ENCODE measurements around the gene ACTL6B.

The ACTL6B gene

DNA sequence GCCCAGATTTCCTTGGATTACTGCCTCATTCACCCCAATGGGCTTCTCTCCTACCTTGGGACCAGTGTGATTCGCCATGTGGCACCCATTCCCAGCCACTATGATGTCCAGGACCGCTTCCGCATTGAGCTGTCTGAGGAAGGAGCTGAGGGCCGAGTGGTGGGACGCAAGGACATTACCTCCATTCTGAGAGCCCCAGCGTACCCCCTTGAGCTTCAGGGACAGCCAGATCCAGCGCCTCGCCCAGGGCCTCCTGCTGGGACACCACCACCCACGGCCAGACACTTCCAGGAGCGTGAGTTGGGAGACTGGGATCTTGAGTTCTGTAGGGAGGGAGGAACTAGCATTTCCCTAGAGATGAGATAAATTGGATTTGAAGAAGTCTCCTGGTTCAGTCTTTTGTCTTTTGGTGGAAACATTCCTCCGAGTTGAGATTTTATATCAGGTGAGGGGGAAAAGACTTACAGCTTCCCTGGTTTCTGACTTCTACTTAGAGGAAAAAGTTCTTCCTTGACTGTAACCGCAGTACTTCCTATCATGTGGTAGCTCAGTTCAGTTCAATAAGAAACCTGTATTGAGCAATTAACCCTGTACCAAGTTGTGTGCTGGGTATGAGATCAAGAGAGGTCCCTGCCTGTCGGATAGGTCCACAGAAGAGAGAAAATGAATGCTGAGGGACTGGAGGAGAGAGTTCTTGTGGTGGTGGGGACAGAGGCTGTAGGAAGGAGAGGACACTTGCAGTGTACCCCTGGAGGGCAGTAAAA is 42.7 kb downstream of the ACTL6B start:
- TF ChIP-seq POLR2AphosphoS5 (IDR thresholded peaks at IDR 0.05; ENCODE audit: borderline replicate concordance, low read depth, low read length) = no peak
- no peak for TF ChIP-seq EZH2 (IDR thresholded peaks at IDR 0.05)
- no peak for TF ChIP-seq FOXP2 (optimal IDR thresholded peaks at IDR 0.05; ENCODE audit: control extremely low read depth, extremely low read length, insufficient read depth)
- Histone ChIP-seq H3K36me3 (ENCODE audit: insufficient read depth, low read length) (no peaks in the 10 kb centered on the region), H3K9ac (ENCODE audit: insufficient read length) (peak overlapping the region; percentile 78), H3K4me3 (peak overlapping the region; percentile 94), H3K27ac (no peak overlapping the region), H3K9me3 (ENCODE audit: low read depth, low read length) (no peaks in the 10 kb centered on the region)
- DNase-seq (ENCODE audit: low read depth, low spot score) = no peak

DNA sequence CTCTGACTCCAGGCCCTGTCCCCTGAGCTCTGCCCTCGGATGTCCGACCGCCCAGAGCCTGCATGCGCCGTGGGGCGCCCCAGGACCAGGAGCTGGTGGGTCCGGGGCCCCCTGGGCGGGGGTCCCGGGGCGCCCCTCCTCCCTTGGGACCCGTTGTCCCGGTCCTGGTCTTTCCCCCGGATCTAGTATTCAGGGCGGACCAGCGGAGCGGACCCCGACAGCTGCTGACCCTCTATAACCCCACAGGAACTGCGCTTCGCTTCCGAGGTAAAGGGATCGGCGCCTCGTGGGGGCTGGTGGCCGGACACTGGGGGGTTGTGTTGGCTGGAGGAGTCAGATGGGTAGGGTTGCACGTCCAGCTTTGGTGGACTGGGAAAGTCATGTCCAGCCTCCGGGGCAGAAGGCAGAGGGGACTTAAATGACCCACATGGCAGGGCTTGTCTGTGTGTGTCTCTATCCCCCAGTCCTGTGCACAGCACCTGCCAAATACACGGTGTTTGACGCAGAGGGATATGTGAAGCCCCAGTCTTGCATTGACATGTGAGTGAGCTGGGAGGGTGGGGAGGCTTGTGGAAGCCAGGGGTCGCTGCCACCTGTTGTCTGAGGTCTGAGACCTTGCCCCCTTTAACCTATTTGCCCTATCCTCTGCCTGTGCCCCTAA is 43.4 kb downstream of the ACTL6B start:
- Histone ChIP-seq H3K27ac (no peak overlapping the region), H3K9ac (ENCODE audit: insufficient read length) (peak overlapping the region; percentile 78), H3K9me3 (ENCODE audit: low read depth, low read length) (no peaks in the 10 kb centered on the region), H3K4me3 (peak overlapping the region; percentile 94), H3K36me3 (ENCODE audit: insufficient read depth, low read length) (no peaks in the 10 kb centered on the region)
- no peak for DNase-seq (ENCODE audit: low read depth, low spot score)
- TF ChIP-seq FOXP2 (optimal IDR thresholded peaks at IDR 0.05; ENCODE audit: control extremely low read depth, extremely low read length, insufficient read depth) (no peak), EZH2 (IDR thresholded peaks at IDR 0.05) (no peak), POLR2AphosphoS5 (IDR thresholded peaks at IDR 0.05; ENCODE audit: borderline replicate concordance, low read depth, low read length) (no peak)

DNA sequence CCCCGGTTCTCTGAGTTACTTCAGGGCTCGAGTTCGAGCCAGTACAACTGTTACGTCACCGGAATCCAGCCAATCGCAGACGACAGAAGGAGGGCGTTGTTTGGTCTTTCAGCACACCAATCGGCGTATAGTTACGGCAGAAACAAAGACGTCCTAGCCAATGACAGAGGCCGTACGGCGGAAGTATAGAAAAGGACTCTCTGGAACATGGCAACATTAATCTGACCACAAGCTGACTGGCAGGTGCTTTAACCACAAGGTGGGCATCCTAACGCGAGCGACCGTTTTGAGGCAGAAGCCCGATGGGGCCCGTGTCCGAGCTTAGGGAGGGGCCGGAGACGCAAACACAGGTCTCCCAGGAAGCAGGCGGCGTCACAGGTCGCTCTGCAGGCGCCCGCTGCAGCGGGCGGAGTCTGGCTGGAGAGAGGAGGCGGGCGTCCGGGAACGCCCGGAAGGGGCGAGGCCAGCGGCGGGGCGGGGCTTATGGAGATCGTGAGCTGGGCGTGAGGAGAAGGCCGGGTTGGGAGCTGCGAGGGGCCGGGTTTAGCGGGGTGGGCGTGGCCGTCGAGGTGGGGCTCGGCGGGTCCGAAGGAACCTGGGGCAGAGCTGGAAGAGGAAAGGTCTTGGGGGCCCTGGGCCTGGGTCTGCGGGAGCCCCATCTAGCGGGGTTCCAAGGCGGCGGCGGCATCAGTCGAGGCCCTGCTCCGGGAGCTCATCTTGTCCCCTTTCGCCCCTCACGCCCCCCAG is 44.1 kb downstream of the ACTL6B start, which contains the start of gene MOSPD3:
Gene MOSPD3 (plus strand): TSS at position 558 of the 747 bp plus-strand sequence. CDS start 252 bp downstream, outside the sequence.
- peak; percentile 99 for DNase-seq (ENCODE audit: low read depth, low spot score)
- Histone ChIP-seq H3K36me3 (ENCODE audit: insufficient read depth, low read length) (no peaks in the 10 kb centered on the region), H3K9ac (ENCODE audit: insufficient read length) (peak within 1 kb of the TSS; percentile 86), H3K27ac (peak within 1 kb of the TSS; percentile 94), H3K9me3 (ENCODE audit: low read depth, low read length) (no peaks in the 10 kb centered on the region), H3K4me3 (peak within 1 kb of the TSS; percentile 94)
- TF ChIP-seq EZH2 (IDR thresholded peaks at IDR 0.05) = no peak
- TF ChIP-seq FOXP2 (optimal IDR thresholded peaks at IDR 0.05; ENCODE audit: control extremely low read depth, extremely low read length, insufficient read depth) = no peak
- no peak; the same call in 1 of the 2 replicates for TF ChIP-seq POLR2AphosphoS5 (IDR thresholded peaks at IDR 0.05; ENCODE audit: borderline replicate concordance, low read depth, low read length)

DNA sequence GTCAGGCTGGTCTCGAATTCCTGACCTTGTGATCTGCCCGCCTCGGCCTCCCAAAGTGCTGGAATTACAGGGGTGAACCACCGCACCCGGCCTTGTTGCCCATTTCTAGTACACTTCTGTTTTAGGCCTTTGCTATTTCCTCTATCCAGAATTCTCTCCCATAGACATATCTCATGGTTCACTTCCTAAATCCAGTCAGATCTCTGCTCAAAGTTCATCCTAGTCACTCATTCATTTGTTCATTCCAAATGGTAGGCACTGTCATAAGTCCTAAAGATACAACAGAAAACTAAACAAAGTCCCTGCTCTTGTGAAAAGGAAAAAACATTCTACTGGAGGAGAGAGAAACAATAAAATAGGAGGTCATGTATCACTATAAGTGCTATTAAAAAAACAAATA is 46.3 kb downstream of the ACTL6B start:
- H3K9ac ChIP-seq (ENCODE audit: insufficient read length) = no peak overlapping the region
- H3K36me3 ChIP-seq (ENCODE audit: insufficient read depth, low read length) = no peaks in the 10 kb centered on the region
- no peak overlapping the region for H3K4me3 ChIP-seq
- no peak for DNase-seq (ENCODE audit: low read depth, low spot score)
- H3K9me3 ChIP-seq (ENCODE audit: low read depth, low read length) = no peaks in the 10 kb centered on the region
- no peak for TF ChIP-seq EZH2 (IDR thresholded peaks at IDR 0.05)
- TF ChIP-seq POLR2AphosphoS5 (IDR thresholded peaks at IDR 0.05; ENCODE audit: borderline replicate concordance, low read depth, low read length) = no peak
- no peak for TF ChIP-seq FOXP2 (optimal IDR thresholded peaks at IDR 0.05; ENCODE audit: control extremely low read depth, extremely low read length, insufficient read depth)
- H3K27ac ChIP-seq = peak overlapping the region; percentile 48; the same call in 1 of the 2 replicates

DNA sequence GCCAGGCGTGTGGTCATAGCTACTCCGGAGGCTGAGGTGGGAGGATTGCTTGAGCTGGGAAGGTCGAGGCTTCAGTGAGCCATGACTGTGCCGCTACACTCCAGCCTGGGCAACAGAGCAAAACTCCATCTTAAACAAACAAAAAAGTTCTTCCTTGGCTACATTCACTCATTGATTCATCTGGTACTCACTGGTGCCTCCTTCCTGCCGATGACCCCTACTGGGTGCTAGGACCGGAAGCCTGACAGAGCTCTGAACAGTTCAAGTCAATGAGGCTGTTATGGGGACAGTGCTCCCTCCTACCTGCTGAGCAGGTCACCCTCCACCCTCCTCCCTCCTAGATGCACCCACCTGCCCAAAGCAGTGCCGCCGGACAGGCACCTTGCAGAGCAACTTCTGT is 49.1 kb downstream of the ACTL6B start:
- no peaks in the 10 kb centered on the region for H3K36me3 ChIP-seq (ENCODE audit: insufficient read depth, low read length)
- H3K4me3 ChIP-seq = no peak overlapping the region
- H3K27ac ChIP-seq = no peak overlapping the region
- no peak for DNase-seq (ENCODE audit: low read depth, low spot score)
- no peak overlapping the region for H3K9ac ChIP-seq (ENCODE audit: insufficient read length)
- H3K9me3 ChIP-seq (ENCODE audit: low read depth, low read length) = no peaks in the 10 kb centered on the region
- no peak for TF ChIP-seq POLR2AphosphoS5 (IDR thresholded peaks at IDR 0.05; ENCODE audit: borderline replicate concordance, low read depth, low read length)
- no peak for TF ChIP-seq EZH2 (IDR thresholded peaks at IDR 0.05)
- TF ChIP-seq FOXP2 (optimal IDR thresholded peaks at IDR 0.05; ENCODE audit: control extremely low read depth, extremely low read length, insufficient read depth) = no peak

DNA sequence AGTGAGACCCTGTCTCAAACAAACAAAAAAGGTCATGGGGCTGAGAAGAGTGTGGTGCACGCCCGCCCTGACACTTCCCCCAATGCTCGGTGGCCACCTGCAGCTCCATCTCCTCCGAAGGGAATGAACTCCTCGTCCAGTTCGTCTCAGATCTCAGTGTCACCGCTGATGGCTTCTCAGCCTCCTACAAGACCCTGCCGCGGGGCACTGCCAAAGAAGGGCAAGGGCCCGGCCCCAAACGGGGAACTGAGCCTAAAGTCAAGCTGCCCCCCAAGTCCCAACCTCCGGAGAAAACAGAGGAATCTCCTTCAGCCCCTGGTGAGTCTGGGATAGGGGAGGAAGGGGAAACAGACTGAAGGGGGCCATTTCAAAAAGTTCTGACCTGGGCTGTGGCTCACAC is 49.9 kb downstream of the ACTL6B start:
- no peaks in the 10 kb centered on the region for H3K9me3 ChIP-seq (ENCODE audit: low read depth, low read length)
- no peaks in the 10 kb centered on the region for H3K36me3 ChIP-seq (ENCODE audit: insufficient read depth, low read length)
- H3K27ac ChIP-seq = no peak overlapping the region
- H3K4me3 ChIP-seq = no peak overlapping the region
- no peak for DNase-seq (ENCODE audit: low read depth, low spot score)
- no peak for TF ChIP-seq FOXP2 (optimal IDR thresholded peaks at IDR 0.05; ENCODE audit: control extremely low read depth, extremely low read length, insufficient read depth)
- TF ChIP-seq POLR2AphosphoS5 (IDR thresholded peaks at IDR 0.05; ENCODE audit: borderline replicate concordance, low read depth, low read length) = no peak
- TF ChIP-seq EZH2 (IDR thresholded peaks at IDR 0.05) = no peak
- no peak overlapping the region for H3K9ac ChIP-seq (ENCODE audit: insufficient read length)

DNA sequence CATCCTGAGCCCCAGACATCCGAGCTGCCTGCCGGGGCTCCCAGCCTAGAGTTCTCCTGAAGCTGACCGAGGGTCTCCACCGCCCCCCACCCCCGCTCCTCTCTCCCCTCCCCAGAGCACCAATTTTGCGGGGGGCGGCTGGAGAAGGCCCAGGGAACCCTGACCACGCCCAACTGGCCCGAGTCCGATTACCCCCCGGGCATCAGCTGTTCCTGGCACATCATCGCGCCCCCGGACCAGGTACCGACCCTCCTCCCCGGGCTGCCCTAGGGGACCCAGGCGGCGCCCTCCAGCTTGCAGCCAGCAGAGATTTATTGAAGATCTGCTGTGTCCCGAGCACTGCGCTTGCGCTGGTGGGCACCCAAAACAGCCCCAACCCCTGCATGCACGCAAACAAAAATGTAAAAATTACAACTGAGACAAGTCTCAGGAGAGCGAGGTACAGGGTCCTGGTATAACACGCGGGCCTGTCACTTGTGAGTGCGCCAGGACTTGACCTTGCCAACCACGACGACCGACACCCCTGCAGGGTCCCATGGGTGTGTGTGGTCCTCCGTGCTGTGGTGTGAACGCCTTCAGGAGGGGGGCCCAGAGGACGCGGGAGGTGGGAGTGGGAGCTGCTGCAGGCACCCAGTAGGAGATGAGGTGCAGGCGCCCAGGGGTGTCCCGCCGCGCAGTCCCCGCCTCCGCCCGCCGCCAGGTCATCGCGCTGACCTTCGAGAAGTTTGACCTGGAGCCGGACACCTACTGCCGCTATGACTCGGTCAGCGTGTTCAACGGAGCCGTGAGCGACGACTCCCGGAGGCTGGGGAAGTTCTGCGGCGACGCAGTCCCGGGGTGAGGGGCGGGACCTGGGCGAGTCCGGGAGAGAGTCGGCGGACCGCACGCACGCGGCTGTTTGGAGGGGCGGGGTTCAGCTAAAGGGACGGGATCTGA is 51.0 kb downstream of the ACTL6B start:
- Histone ChIP-seq H3K27ac (no peak overlapping the region), H3K4me3 (no peak overlapping the region), H3K9ac (ENCODE audit: insufficient read length) (no peak overlapping the region), H3K36me3 (ENCODE audit: insufficient read depth, low read length) (no peaks in the 10 kb centered on the region), H3K9me3 (ENCODE audit: low read depth, low read length) (no peaks in the 10 kb centered on the region)
- no peak for DNase-seq (ENCODE audit: low read depth, low spot score)
- TF ChIP-seq EZH2 (IDR thresholded peaks at IDR 0.05) (no peak), POLR2AphosphoS5 (IDR thresholded peaks at IDR 0.05; ENCODE audit: borderline replicate concordance, low read depth, low read length) (no peak), FOXP2 (optimal IDR thresholded peaks at IDR 0.05; ENCODE audit: control extremely low read depth, extremely low read length, insufficient read depth) (no peak)
